ENCODE measurements around the gene MACROD2.
A peak's percentile ranks its signal among the peaks of the same experiment; 100 is the strongest.

Gene MACROD2

GRCh38 chr20:15220778-15221565 is 1225.7 kb downstream of the MACROD2 start:
- peak; percentile 6 for DNase-seq (ENCODE audit: low read depth)

GRCh38 chr20:15222502-15223330 is 1227.4 kb downstream of the MACROD2 start:
- no peak for DNase-seq (ENCODE audit: low read depth)

DNA sequence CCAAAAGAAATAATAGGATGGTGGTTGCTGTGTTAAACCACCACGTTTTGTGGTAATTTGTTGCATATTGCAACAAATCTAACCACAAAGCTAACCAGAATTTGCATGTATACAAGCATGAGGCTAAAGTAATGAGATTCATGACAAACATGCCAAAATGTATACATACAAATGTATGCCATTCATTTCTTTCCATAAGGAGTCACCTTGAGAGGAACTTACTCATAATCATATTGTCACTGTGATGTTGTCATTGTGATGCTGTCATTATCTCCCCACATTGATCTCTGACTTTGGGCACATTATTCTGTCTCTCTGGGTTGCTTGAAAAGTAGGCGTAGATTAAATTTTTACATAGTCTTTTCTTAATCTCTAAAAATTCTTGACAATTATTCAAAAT is 1228.9 kb downstream of the MACROD2 start:
- no peak for DNase-seq (ENCODE audit: low read depth)

DNA sequence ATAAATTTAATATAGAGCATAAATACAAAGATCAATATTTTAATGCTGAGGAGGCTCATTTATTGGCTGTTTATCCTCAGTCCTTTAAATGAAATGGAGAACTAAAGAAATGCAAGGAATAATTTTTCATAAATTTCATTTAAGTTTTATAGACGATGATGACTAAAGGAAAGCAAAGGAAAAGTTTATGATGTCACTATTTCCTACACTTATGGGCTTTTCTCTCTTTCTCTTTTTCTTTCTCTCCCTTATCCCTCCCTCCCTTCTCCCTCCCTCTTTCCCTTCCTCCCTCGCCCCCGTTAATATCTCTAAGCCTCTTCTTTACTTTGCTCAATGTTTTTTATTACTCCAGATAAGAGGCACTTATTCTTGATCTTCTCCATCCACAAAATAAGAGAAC is 1231.8 kb downstream of the MACROD2 start:
- DNase-seq (ENCODE audit: low read depth): no peak

- no peak for DNase-seq (ENCODE audit: low read depth)
Observed at GRCh38 chr20:15232243-15232642, 1236.9 kb downstream of the MACROD2 start.

DNA sequence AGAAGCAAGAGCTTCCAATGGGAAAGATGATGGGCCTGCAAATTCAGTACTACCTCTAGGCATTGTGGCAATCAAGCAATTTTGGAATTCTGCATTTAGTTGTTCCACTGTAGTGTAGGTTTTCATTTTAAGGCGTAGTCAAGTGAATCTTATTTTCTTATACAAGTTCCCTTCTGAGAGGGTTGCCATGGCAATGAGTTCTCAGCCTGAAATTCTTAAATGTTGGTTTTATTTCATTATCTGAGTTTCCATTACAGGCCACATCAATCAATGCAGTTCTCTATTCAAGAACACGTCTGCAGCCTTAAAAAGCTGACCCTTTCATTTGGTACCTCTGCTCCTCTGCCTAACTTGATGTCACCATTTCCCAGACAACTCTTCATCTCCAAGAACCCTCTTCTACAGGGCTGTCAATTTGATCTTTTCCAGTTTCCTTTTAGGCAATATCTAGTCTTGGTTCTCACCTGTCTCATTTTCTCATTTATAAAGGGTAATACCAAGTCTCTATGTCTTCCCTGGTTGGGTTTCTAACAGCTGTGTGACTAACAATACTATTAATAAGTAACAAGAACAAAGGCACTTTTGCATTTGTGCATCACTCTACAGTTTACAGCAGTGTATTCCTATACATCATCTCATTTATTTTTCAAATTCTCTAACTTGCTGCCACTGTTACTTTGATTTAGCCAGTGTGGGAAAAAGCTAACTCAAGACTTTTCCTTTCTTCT is 1240.3 kb downstream of the MACROD2 start:
- DNase-seq (ENCODE audit: low read depth): no peak

DNA sequence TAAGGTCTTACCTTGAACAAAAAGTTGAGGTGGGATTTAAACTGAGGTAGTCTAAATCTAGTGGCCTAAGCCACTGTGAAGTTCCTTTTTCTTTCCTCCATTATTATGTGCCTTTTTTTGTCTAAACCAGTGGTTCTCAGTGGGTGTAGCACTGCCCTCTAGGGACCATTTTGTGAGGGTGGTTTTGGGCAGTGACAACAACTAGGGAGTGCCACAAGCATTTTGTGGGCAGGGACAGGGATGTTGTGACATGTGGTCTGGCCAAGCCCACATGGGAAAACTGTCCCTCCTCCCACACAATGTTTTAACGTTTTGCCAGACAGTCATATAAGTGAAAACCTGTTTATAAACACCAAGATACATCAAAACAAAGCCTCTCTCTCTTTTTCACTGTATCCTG is 1241.5 kb downstream of the MACROD2 start:
- peak; percentile 38 for DNase-seq (ENCODE audit: low read depth)

GRCh38 chr20:15239542-15240206 is 1244.4 kb downstream of the MACROD2 start:
- DNase-seq (ENCODE audit: low read depth): no peak

DNA sequence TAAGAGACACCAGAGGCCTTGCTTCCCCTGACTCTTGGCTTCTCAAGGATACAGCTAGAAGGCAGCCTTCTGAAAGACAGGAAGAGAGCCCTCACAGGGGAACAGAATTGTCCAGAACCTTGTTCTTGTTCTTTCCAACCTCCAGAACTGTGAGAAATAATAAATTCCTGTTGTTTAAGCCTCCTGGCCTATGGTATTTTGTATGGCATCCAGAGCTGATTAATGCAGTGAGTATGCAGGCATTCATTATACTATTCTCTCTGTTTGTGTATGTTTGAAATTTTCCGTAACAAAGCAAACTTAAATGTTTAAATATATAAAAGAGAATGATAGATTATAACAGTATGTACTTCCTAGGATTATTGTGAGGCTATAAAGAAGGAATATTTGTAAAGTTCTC is 1245.5 kb downstream of the MACROD2 start:
- peak; percentile 53 for DNase-seq (ENCODE audit: low read depth)

DNA sequence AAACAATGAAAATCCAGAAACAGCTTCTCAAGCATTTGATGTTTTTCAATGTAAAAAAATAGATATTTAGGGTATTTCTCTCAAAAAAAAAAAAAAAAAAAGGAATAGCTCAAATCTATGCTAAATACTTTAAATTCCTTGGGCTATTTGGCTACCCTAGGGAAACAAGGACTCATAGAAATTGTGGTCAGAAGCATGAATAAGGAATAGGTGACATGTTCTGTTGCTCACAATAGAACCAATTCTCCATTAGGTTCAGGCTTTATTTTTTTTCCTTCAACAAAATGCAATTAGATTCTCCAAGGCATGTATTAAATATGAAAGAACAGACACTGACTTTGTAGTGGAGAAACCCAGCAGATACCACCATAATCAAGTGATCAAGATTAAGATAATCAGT is 1246.4 kb downstream of the MACROD2 start:
- peak; percentile 15 for DNase-seq (ENCODE audit: low read depth)

DNA sequence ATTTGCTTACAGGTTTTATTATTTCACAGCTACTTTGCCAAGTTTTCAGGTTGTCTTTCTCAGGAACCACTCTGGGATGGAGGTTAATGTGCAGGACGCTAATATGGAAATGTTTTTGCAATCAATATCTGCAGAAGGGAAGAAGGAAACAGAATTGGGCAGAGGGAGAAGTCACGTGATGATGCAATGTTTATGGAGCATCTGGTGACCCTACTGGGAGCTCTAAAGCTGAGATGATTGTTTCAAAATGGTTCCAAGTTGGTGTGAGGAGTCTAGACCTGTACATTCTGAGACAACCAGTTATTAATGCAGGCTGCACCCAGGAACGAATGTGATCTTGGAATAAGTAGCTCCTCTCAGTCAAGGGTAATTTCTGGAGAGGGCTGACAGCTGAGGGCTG is 1247.5 kb downstream of the MACROD2 start:
- no peak for DNase-seq (ENCODE audit: low read depth)

- no peak for DNase-seq (ENCODE audit: low read depth)
Observed at GRCh38 chr20:15245896-15246295, 1250.6 kb downstream of the MACROD2 start.

GRCh38 chr20:15248618-15249395 is 1253.5 kb downstream of the MACROD2 start:
- no peak for DNase-seq (ENCODE audit: low read depth)

GRCh38 chr20:15251171-15251570 is 1255.9 kb downstream of the MACROD2 start:
- DNase-seq (ENCODE audit: low read depth): no peak

- no peak for DNase-seq (ENCODE audit: low read depth)
Observed at GRCh38 chr20:15252304-15252703, 1257.0 kb downstream of the MACROD2 start.

- no peak for DNase-seq (ENCODE audit: low read depth)
Observed at GRCh38 chr20:15253431-15253830, 1258.1 kb downstream of the MACROD2 start.

- DNase-seq (ENCODE audit: low read depth): no peak
Observed at GRCh38 chr20:15256676-15257568, 1261.6 kb downstream of the MACROD2 start.

DNA sequence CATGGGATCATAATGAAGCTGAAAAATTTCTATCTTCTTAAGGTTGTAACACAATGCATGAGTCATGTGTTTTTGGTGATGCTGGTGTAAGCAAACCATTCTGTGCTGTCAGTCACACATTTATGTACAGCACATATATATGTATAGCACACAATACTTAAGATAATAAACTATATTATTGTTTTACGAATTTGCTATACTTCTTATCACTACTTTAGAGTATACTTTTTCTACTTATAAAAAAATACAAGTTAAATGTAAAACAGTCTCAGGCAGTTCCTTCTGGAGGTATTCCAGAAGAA is 1262.2 kb downstream of the MACROD2 start:
- no peak for DNase-seq (ENCODE audit: low read depth)

- no peak for DNase-seq (ENCODE audit: low read depth)
Observed at GRCh38 chr20:15265581-15266309, 1270.4 kb downstream of the MACROD2 start.

DNA sequence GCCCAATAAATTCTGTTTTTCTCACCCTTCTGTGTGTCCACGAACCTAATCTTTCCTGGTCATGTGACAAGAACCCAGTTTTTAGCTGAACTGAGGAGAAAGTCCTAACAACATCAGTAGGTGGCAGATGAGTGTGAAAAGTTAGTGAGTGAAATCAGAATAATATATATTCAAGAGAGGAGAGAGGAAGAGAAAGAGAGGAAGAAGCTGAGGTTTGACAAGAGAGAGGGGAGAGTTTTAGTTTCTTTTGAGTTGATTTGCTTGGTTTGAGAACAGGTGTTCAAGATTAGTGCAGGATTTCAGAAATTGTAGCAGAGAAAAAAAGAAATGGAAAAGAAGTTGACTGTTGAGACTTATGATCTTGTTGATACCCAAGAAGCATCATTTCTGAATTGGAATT is 1272.6 kb downstream of the MACROD2 start:
- no peak for DNase-seq (ENCODE audit: low read depth)

Measured in iris pigment epithelial cell (primary cell).